Measurements from ENCODE around the gene ACSF3. TPM values are rescaled to one million over a fixed set of nuclear protein-coding genes. Genes with fewer than 3 reads are reported as not detected.

ACSF3 gene
- total RNA-seq, 1 experiment from 2014 or later: 34.0 TPM

- ChIA-PET POLR2A (ENCODE audit: unreplicated experiment) (no interaction called here), CTCF (no interaction called here)
- Histone ChIP-seq H3K27ac (no peak overlapping the region), H4K20me1 (ENCODE audit: insufficient read depth) (no peaks in the 10 kb centered on the region; the same call in 1 of the 2 replicates), H3F3A (ENCODE audit: insufficient read depth, low read depth) (no peaks in the 10 kb centered on the region), H3K4me1 (replicated peaks; ENCODE audit: insufficient read depth) (no peaks in the 10 kb centered on the region), H3K36me3 (ENCODE audit: low read depth) (no peaks in the 10 kb centered on the region), H3K27me3 (ENCODE audit: insufficient read depth, low read depth) (no peaks in the 10 kb centered on the region), H3K9me3 (ENCODE audit: insufficient read depth, low read depth) (no peaks in the 10 kb centered on the region), H3K9me2 (ENCODE audit: insufficient read depth) (no peaks in the 10 kb centered on the region), H3K79me2 (ENCODE audit: low read depth) (no peaks in the 10 kb centered on the region), H3K4me2 (no peak overlapping the region), H2AFZ (no peak overlapping the region), H3K4me3 (no peak overlapping the region)
- no peak for DNase-seq
- intact Hi-C loops (cut with micrococcal nuclease; ENCODE audit: unreplicated experiment): no loop called here
- TF ChIP-seq EZH2 (IDR thresholded peaks at IDR 0.05; ENCODE audit: low read depth): no peak
- no peak for TF ChIP-seq CTCF (conservative IDR thresholded peaks at IDR 0.05)
- BruUV-seq (replicated peaks): no TSS peak
These were observed 44.2 kb downstream of the ACSF3 start for GRCh38 chr16:89137666-89138512.

GRCh38 chr16:89138513-89138795, 44.8 kb downstream of the ACSF3 start:
- no peaks in the 10 kb centered on the region for H3F3A ChIP-seq (ENCODE audit: insufficient read depth, low read depth)
- DNase-seq: no peak
- H3K79me2 ChIP-seq (ENCODE audit: low read depth): no peaks in the 10 kb centered on the region
- ChIA-PET POLR2A (ENCODE audit: unreplicated experiment) (no interaction called here), CTCF (no interaction called here)
- no peaks in the 10 kb centered on the region for H3K36me3 ChIP-seq (ENCODE audit: low read depth)
- TF ChIP-seq EZH2 (IDR thresholded peaks at IDR 0.05; ENCODE audit: low read depth): no peak
- TF ChIP-seq CTCF (conservative IDR thresholded peaks at IDR 0.05): no peak
- no peak overlapping the region for H3K4me2 ChIP-seq
- BruUV-seq (replicated peaks): no TSS peak
- H3K27me3 ChIP-seq (ENCODE audit: insufficient read depth, low read depth): no peaks in the 10 kb centered on the region
- H3K27ac ChIP-seq: no peak overlapping the region
- no peaks in the 10 kb centered on the region for H3K9me3 ChIP-seq (ENCODE audit: insufficient read depth, low read depth)
- H2AFZ ChIP-seq: no peak overlapping the region
- H3K9me2 ChIP-seq (ENCODE audit: insufficient read depth): no peaks in the 10 kb centered on the region
- intact Hi-C loops (cut with micrococcal nuclease; ENCODE audit: unreplicated experiment): no loop called here
- no peaks in the 10 kb centered on the region; the same call in 1 of the 2 replicates for H4K20me1 ChIP-seq (ENCODE audit: insufficient read depth)
- H3K4me3 ChIP-seq: no peak overlapping the region
- no peaks in the 10 kb centered on the region for H3K4me1 ChIP-seq (replicated peaks; ENCODE audit: insufficient read depth)

GRCh38 chr16:89138843-89139520, 45.3 kb downstream of the ACSF3 start:
- Histone ChIP-seq H3K4me1 (replicated peaks; ENCODE audit: insufficient read depth) (no peaks in the 10 kb centered on the region), H3F3A (ENCODE audit: insufficient read depth, low read depth) (no peaks in the 10 kb centered on the region), H3K4me2 (no peak overlapping the region), H3K9me2 (ENCODE audit: insufficient read depth) (no peaks in the 10 kb centered on the region), H2AFZ (no peak overlapping the region), H3K27me3 (ENCODE audit: insufficient read depth, low read depth) (no peaks in the 10 kb centered on the region), H4K20me1 (ENCODE audit: insufficient read depth) (no peaks in the 10 kb centered on the region; the same call in 1 of the 2 replicates), H3K36me3 (ENCODE audit: low read depth) (no peaks in the 10 kb centered on the region), H3K4me3 (no peak overlapping the region), H3K27ac (no peak overlapping the region), H3K79me2 (ENCODE audit: low read depth) (no peaks in the 10 kb centered on the region), H3K9me3 (ENCODE audit: insufficient read depth, low read depth) (no peaks in the 10 kb centered on the region)
- TF ChIP-seq EZH2 (IDR thresholded peaks at IDR 0.05; ENCODE audit: low read depth) (no peak), CTCF (conservative IDR thresholded peaks at IDR 0.05) (no peak)
- BruUV-seq (replicated peaks): no TSS peak
- ChIA-PET CTCF (no interaction called here), POLR2A (ENCODE audit: unreplicated experiment) (no interaction called here)
- DNase-seq: no peak
- intact Hi-C loops (cut with micrococcal nuclease; ENCODE audit: unreplicated experiment): no loop called here

Data from PC-9 (cell line).